Stromal cell of bone marrow (primary cell): ENCODE measurements around the gene ADRM1.

ENCODE experiments used
- DNase-seq: peaks from one replicate; pipeline ENCODE4 v3.0.0-alpha.2; 2012; ENCODE audit warnings: low read depth

Gene ADRM1

GRCh38 chr20:62355878-62356588 lies 53.2 kb downstream of the ADRM1 start:
- no peak for DNase-seq

- no peak for DNase-seq
Measured at GRCh38 chr20:62356589-62357186, 53.9 kb downstream of the ADRM1 start.

- no peak for DNase-seq
Measured at GRCh38 chr20:62357187-62357667, 54.4 kb downstream of the ADRM1 start.

GRCh38 chr20:62357681-62358080 lies 54.9 kb downstream of the ADRM1 start:
- no peak for DNase-seq
